ENCODE measurements around the gene RNU1-3.
"Not testable (repeated sequence)": the region's sequence is repeated elsewhere in the genome, so short reads cannot be mapped to it uniquely, and the experiment has no call there.

RNU1-3 gene

GRCh38 chr1:16677552-16678431 is 11.0 kb upstream of the RNU1-3 start:
- no peak for TF ChIP-seq CTCF (IDR thresholded peaks at IDR 0.05; ENCODE audit: insufficient read depth, missing control alignments)
- no peak for FAIRE-seq
- no peak for DNase-seq (ENCODE audit: insufficient read length, low spot score)

GRCh38 chr1:16676661-16677523 is 10.1 kb upstream of the RNU1-3 start:
- not testable (repeated sequence) for FAIRE-seq; DNase-seq (ENCODE audit: insufficient read length, low spot score)

- not testable (repeated sequence) for FAIRE-seq; DNase-seq (ENCODE audit: insufficient read length, low spot score)
These were observed 8.4 kb upstream of the RNU1-3 start for GRCh38 chr1:16675118-16675510.

GRCh38 chr1:16673976-16674375 is 7.2 kb upstream of the RNU1-3 start:
- not testable (repeated sequence) for DNase-seq (ENCODE audit: insufficient read length, low spot score); FAIRE-seq

GRCh38 chr1:16665836-16666235 is 912 bp downstream of the RNU1-3 start:
- not testable (repeated sequence) for FAIRE-seq; DNase-seq (ENCODE audit: insufficient read length, low spot score)

GRCh38 chr1:16658234-16658633 is 8.5 kb downstream of the RNU1-3 start:
- not testable (repeated sequence) for DNase-seq (ENCODE audit: insufficient read length, low spot score); FAIRE-seq

GRCh38 chr1:16656981-16657683 is 9.6 kb downstream of the RNU1-3 start:
- FAIRE-seq; DNase-seq (ENCODE audit: insufficient read length, low spot score): not testable (repeated sequence)

- FAIRE-seq; DNase-seq (ENCODE audit: insufficient read length, low spot score): not testable (repeated sequence)
These were observed 10.2 kb downstream of the RNU1-3 start for GRCh38 chr1:16656574-16656973.

- not testable (repeated sequence) for DNase-seq (ENCODE audit: insufficient read length, low spot score); FAIRE-seq
These were observed 15.2 kb downstream of the RNU1-3 start for GRCh38 chr1:16651560-16651959.

- DNase-seq (ENCODE audit: insufficient read length, low spot score); FAIRE-seq: not testable (repeated sequence)
These were observed 16.8 kb downstream of the RNU1-3 start for GRCh38 chr1:16649960-16650359.

GRCh38 chr1:16649390-16649789 is 17.4 kb downstream of the RNU1-3 start:
- FAIRE-seq; DNase-seq (ENCODE audit: insufficient read length, low spot score): not testable (repeated sequence)

GRCh38 chr1:16648756-16649155 is 18.0 kb downstream of the RNU1-3 start:
- not testable (repeated sequence) for FAIRE-seq; DNase-seq (ENCODE audit: insufficient read length, low spot score)

- not testable (repeated sequence) for DNase-seq (ENCODE audit: insufficient read length, low spot score); FAIRE-seq
These were observed 18.5 kb downstream of the RNU1-3 start for GRCh38 chr1:16648250-16648649.

- DNase-seq (ENCODE audit: insufficient read length, low spot score); FAIRE-seq: not testable (repeated sequence)
These were observed 19.3 kb downstream of the RNU1-3 start for GRCh38 chr1:16647179-16648176.

GRCh38 chr1:16646716-16647115 is 20.0 kb downstream of the RNU1-3 start:
- not testable (repeated sequence) for DNase-seq (ENCODE audit: insufficient read length, low spot score); FAIRE-seq

GRCh38 chr1:16646061-16646664 is 20.6 kb downstream of the RNU1-3 start:
- not testable (repeated sequence) for FAIRE-seq; DNase-seq (ENCODE audit: insufficient read length, low spot score)

All from D721Med (cell line).